K562 (cell line): ENCODE data around the gene B3GNT7. TPM values are rescaled to one million over a fixed set of nuclear protein-coding genes. Genes with fewer than 3 reads are reported as not detected.

Source experiments
- HCFC1 ChIP-seq: IDR thresholded peaks from 2 replicates; pipeline ENCODE4 v1.6.1; 2012; ENCODE audit warnings: low read depth, low read length, improper control_type of control experiment
- THRAP3 ChIP-seq: fragments of 450-650 bp; IDR thresholded peaks from 2 replicates; pipeline ENCODE4 v1.6.1; 2016; ENCODE audit warnings: mild to moderate bottlenecking, inconsistent platforms, borderline replicate concordance
- ZBTB11 ChIP-seq, 3 experiments: fragments of 200-800 bp in 1 of 3; fragments of 250-450 bp in 1 of 3; fragments of 450-650 bp in 1 of 3; sonication (Bioruptor Pico) in 1 of 3; sonication (Bioruptor generic) in 1 of 3; formaldehyde crosslinking in 1 of 3; IDR thresholded peaks; 2 replicates each; pipeline versions ENCODE4 v1.6.1 to v1.8.0; 2016 to 2022; ENCODE audit warnings: mild to moderate bottlenecking in 2 of 3, missing genetic modification characterization in 2 of 3, missing compliant biosample characterization in 1 of 3, moderate library complexity in 1 of 3
- ZKSCAN8 ChIP-seq: fragments of 200-800 bp; sonication (Bioruptor generic); IDR thresholded peaks from 2 replicates; pipeline ENCODE4 v1.6.1; 2016; ENCODE audit warnings: missing genetic modification characterization, missing compliant biosample characterization
- ZMIZ1 ChIP-seq, 2 experiments: fragments of 150-350 bp in 1 of 2; IDR thresholded peaks; 2 replicates each; pipeline ENCODE4 v1.6.1; 2012 to 2016; ENCODE audit warnings: low read depth in 2 of 2, low read length in 2 of 2, mild to moderate bottlenecking in 1 of 2, moderate library complexity in 1 of 2
- ZNF165 ChIP-seq: fragments of 250-450 bp; sonication (Bioruptor Pico); IDR thresholded peaks from 2 replicates; pipeline ENCODE4 v1.4.0; 2020; ENCODE audit warnings: borderline replicate concordance
- ZNF280A ChIP-seq: fragments of 450-650 bp; IDR thresholded peaks from 2 replicates; pipeline ENCODE4 v1.6.1; 2018; ENCODE audit warnings: mild to moderate bottlenecking, low read depth; ENCODE audit not compliant: partially characterized antibody
- polyA plus RNA-seq, 8 experiments: library from polyadenylated mRNA; depleted of rRNA in 4 of 8; stranded (reverse) in 5 of 8; unstranded in 3 of 8; fragments of >200 nt; fragmentation: Nextera tagmentation in 2 of 8; fragmentation: Illumina TruSeq in 1 of 8; extraction: Ambion mirVana in 2 of 8; extraction: Trizol in 1 of 8; gene quantifications; 2 replicates each; pipeline versions ENCODE4 v1.2.1 to v1.2.3, GENCODE V29; 2011 to 2014; ENCODE audit warnings: inconsistent platforms in 1 of 8, missing spikeins in 1 of 8
- total RNA-seq, 7 experiments: library from RNA; depleted of rRNA in 6 of 7; stranded (reverse); fragments of >200 nt in 6 of 7; fragmentation: Illumina TruSeq in 2 of 7; extraction: Trizol in 2 of 7; gene quantifications; 2 replicates each; pipeline versions ENCODE4 v1.2.1 to v1.2.3, GENCODE V29; 2011 to 2021; ENCODE audit warnings: low replicate concordance in 1 of 7

The B3GNT7 gene
- total and polyA plus RNA-seq, 9 of the 15 experiments (the other 6 are each of a cell fraction or from before 2014, with no cell fraction given), result 0.20 TPM; not detected in 8

GRCh38 chr2:231409776-231410175 is 14.3 kb downstream of the B3GNT7 start (continued):
- TF ChIP-seq ZMIZ1 (IDR thresholded peaks at IDR 0.05; ENCODE audit: low read depth in 2 of 2, low read length in 2 of 2) (no peak), HCFC1 (no peak), ZNF280A (no peak), THRAP3 (no peak), ZNF165 (CRISPR knock-in tag) (no peak), ZKSCAN8 (no peak), ZBTB11 (CRISPR knock-in tag; IDR thresholded peaks at IDR 0.05) (no peak)
